Measurements from ENCODE around the gene MAPK8IP3. TPM values are rescaled to one million over a fixed set of nuclear protein-coding genes. Genes with fewer than 3 reads are reported as not detected.

Gene MAPK8IP3
- total and polyA plus RNA-seq, 9 of the 15 experiments (the other 6 are each of a cell fraction or from before 2014, with no cell fraction given), result 0.17 to 58.7 (median 16.7) TPM

DNA sequence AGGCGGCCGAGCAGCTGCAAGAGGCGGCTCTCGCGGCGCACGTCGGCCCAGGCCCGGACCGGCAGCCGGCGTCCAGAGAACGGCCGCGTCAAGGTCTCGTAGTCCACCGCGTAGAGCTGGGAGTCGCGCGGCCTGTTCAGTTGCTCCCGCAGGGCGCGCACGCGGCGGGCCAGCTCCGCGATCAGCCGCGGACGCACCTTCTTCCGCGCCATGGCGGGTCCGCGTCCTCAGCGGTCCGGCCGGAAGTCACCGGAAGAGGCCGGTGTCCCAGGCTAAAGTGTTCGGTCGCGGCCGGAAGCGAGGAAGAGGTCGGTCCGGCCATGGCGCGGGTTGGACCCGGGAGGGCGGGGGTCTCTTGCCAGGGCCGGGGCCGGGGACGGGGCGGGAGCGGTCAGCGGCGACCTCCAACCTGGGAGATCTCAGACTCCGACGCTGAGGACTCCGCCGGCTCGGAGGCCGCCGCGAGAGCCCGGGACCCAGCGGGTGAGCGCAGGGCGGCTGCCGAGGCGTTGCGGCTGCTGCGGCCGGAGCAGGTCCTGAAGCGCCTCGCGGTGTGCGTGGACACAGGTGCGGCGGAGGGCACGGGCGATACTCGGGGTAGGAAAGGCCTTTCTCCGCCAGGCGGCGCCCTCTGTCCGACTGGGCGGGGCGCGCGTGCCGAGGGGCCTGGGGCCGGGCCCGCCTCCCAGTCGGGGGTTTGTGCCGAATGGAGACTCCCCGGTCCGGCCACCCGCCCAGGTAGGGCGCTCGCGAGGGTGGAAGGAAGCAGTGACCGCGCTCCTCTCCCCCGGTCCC, 67.1 kb downstream of the MAPK8IP3 start, which contains the start of gene MRPS34 (continued):
- TF ChIP-seq POLR3A (IDR thresholded peaks at IDR 0.05; ENCODE audit: borderline replicate concordance, extremely low read depth, insufficient read depth, insufficient read length) (no peak), E2F3 (CRISPR knock-in tag; IDR thresholded peaks at IDR 0.05) (peak; percentile 85), ZNF41 (CRISPR knock-in tag; conservative IDR thresholded peaks at IDR 0.05) (no peak), ZNF77 (CRISPR knock-in tag; IDR thresholded peaks at IDR 0.05) (no peak), FUS (optimal IDR thresholded peaks at IDR 0.05; ENCODE audit: low read depth, low read length) (peak; percentile 81), RCOR1 (IDR thresholded peaks at IDR 0.05; ENCODE audit: borderline replicate concordance in 1 of 2, low read depth in 2 of 2, low read length in 2 of 2) (no peak), PYGO2 (tag; IDR thresholded peaks at IDR 0.05) (no peak), ARID1B (IDR thresholded peaks at IDR 0.05) (no peak), FOXK1 (CRISPR knock-in tag; IDR thresholded peaks at IDR 0.05; ENCODE audit: borderline replicate concordance) (no peak; the same call in 1 of the 2 replicates), MAZ (CRISPR knock-in tag; conservative IDR thresholded peaks at IDR 0.05 in 1 of 2, IDR thresholded peaks at IDR 0.05 in 1 of 2) (peak; percentile 90 to 97), HLTF (IDR thresholded peaks at IDR 0.05) (peak; percentile 40; the same call in 1 of the 2 replicates)
- TF ChIP-seq, protein P1, sequence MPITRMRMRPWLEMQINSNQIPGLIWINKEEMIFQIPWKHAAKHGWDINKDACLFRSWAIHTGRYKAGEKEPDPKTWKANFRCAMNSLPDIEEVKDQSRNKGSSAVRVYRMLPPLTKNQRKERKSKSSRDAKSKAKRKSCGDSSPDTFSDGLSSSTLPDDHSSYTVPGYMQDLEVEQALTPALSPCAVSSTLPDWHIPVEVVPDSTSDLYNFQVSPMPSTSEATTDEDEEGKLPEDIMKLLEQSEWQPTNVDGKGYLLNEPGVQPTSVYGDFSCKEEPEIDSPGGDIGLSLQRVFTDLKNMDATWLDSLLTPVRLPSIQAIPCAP (CRISPR knock-in tag; IDR thresholded peaks at IDR 0.05; ENCODE audit: borderline replicate concordance), result no peak
- TF ChIP-seq, protein P2, sequence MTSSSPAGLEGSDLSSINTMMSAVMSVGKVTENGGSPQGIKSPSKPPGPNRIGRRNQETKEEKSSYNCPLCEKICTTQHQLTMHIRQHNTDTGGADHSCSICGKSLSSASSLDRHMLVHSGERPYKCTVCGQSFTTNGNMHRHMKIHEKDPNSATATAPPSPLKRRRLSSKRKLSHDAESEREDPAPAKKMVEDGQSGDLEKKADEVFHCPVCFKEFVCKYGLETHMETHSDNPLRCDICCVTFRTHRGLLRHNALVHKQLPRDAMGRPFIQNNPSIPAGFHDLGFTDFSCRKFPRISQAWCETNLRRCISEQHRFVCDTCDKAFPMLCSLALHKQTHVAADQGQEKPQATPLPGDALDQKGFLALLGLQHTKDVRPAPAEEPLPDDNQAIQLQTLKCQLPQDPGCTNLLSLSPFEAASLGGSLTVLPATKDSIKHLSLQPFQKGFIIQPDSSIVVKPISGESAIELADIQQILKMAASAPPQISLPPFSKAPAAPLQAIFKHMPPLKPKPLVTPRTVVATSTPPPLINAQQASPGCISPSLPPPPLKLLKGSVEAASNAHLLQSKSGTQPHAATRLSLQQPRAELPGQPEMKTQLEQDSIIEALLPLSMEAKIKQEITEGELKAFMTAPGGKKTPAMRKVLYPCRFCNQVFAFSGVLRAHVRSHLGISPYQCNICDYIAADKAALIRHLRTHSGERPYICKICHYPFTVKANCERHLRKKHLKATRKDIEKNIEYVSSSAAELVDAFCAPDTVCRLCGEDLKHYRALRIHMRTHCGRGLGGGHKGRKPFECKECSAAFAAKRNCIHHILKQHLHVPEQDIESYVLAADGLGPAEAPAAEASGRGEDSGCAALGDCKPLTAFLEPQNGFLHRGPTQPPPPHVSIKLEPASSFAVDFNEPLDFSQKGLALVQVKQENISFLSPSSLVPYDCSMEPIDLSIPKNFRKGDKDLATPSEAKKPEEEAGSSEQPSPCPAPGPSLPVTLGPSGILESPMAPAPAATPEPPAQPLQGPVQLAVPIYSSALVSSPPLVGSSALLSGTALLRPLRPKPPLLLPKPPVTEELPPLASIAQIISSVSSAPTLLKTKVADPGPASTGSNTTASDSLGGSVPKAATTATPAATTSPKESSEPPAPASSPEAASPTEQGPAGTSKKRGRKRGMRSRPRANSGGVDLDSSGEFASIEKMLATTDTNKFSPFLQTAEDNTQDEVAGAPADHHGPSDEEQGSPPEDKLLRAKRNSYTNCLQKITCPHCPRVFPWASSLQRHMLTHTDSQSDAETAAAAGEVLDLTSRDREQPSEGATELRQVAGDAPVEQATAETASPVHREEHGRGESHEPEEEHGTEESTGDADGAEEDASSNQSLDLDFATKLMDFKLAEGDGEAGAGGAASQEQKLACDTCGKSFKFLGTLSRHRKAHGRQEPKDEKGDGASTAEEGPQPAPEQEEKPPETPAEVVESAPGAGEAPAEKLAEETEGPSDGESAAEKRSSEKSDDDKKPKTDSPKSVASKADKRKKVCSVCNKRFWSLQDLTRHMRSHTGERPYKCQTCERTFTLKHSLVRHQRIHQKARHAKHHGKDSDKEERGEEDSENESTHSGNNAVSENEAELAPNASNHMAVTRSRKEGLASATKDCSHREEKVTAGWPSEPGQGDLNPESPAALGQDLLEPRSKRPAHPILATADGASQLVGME (CRISPR knock-in tag; IDR thresholded peaks at IDR 0.05), result no peak
- TF ChIP-seq, protein P3, sequence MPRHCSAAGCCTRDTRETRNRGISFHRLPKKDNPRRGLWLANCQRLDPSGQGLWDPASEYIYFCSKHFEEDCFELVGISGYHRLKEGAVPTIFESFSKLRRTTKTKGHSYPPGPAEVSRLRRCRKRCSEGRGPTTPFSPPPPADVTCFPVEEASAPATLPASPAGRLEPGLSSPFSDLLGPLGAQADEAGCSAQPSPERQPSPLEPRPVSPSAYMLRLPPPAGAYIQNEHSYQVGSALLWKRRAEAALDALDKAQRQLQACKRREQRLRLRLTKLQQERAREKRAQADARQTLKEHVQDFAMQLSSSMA (CRISPR knock-in tag; IDR thresholded peaks at IDR 0.05), result 0 out of 2 replicates have a peak, but pooled peaks have one; percentile 61
- TF ChIP-seq, protein P4, sequence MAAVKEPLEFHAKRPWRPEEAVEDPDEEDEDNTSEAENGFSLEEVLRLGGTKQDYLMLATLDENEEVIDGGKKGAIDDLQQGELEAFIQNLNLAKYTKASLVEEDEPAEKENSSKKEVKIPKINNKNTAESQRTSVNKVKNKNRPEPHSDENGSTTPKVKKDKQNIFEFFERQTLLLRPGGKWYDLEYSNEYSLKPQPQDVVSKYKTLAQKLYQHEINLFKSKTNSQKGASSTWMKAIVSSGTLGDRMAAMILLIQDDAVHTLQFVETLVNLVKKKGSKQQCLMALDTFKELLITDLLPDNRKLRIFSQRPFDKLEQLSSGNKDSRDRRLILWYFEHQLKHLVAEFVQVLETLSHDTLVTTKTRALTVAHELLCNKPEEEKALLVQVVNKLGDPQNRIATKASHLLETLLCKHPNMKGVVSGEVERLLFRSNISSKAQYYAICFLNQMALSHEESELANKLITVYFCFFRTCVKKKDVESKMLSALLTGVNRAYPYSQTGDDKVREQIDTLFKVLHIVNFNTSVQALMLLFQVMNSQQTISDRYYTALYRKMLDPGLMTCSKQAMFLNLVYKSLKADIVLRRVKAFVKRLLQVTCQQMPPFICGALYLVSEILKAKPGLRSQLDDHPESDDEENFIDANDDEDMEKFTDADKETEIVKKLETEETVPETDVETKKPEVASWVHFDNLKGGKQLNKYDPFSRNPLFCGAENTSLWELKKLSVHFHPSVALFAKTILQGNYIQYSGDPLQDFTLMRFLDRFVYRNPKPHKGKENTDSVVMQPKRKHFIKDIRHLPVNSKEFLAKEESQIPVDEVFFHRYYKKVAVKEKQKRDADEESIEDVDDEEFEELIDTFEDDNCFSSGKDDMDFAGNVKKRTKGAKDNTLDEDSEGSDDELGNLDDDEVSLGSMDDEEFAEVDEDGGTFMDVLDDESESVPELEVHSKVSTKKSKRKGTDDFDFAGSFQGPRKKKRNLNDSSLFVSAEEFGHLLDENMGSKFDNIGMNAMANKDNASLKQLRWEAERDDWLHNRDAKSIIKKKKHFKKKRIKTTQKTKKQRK (IDR thresholded peaks at IDR 0.05; ENCODE audit: borderline replicate concordance, low read depth, low read length), result no peak
